HG02571 (cell line): Measurements from ENCODE around the gene SPECC1.
"Not testable (repeated sequence)": the region's sequence is repeated elsewhere in the genome, so short reads cannot be mapped to it uniquely, and the experiment has no call there.

ENCODE experiments used
- ATAC-seq: cut with Tn5 transposase; IDR thresholded peaks from one replicate; pipeline ENCODE4 v1.9.1; 2021; ENCODE audit warnings: mild to moderate bottlenecking, moderate library complexity; ENCODE audit not compliant: unreplicated experiment

SPECC1 gene

DNA sequence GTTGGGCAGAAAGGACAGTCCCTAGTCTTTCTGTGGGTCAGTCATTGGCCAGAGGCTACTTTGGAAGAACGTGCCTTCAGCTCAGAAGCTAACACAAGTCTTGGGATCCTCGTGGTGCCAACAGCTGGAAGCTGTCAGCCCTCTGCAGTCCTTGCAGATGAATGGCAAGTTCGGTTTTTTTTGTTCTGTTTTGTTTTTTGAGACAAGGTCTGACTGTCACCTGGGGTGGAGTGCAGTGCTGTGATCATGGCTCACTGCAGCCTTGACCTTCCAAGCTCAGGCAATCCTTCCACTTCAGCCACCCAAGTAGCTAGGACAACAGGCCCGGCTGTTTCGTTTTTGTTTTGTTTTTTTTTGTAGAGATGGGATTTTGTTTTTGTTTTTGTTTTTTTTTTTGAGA is 149.4 kb downstream of the SPECC1 start:
- no peak for ATAC-seq

DNA sequence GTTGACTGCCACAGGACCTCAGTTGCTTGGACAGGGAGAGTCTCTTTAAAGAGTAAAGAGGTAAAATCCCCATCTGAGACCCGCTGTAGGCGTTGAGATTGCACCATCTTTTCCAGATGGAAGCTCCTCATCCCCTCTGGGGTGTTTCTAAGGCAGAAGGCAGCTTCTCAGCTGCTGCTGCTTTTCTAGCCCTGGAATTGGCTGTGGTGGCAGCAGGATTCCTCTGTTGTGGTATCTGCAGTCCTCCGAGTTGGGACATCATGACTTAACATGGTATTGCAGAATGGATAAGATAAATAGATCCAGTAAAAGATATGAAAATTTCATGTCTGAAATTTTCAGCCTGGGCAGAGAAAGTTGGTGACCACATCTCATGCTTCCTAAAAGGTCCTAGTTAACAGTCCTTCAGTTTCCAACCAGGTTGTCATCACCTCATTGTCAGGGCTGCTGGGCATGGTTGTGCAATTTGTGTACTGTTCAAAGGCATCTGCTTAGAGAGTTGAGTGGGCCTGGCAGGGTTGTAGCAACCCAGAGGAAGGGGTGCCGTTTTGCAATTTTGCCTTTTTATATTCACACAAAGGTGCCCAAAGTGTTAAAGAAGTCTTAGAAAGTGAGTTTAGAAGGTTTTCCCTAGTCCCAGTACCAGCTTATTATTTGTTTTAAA is 150.4 kb downstream of the SPECC1 start:
- ATAC-seq, result no peak

- not testable (repeated sequence) for ATAC-seq
These were observed 156.4 kb downstream of the SPECC1 start for GRCh38 chr17:20165516-20165915.

GRCh38 chr17:20170085-20170484 is 160.9 kb downstream of the SPECC1 start:
- ATAC-seq, result no peak

GRCh38 chr17:20171741-20172365 is 162.7 kb downstream of the SPECC1 start:
- no peak for ATAC-seq

GRCh38 chr17:20172376-20172775 is 163.2 kb downstream of the SPECC1 start:
- ATAC-seq, result no peak

GRCh38 chr17:20173091-20173490 is 163.9 kb downstream of the SPECC1 start:
- no peak for ATAC-seq

DNA sequence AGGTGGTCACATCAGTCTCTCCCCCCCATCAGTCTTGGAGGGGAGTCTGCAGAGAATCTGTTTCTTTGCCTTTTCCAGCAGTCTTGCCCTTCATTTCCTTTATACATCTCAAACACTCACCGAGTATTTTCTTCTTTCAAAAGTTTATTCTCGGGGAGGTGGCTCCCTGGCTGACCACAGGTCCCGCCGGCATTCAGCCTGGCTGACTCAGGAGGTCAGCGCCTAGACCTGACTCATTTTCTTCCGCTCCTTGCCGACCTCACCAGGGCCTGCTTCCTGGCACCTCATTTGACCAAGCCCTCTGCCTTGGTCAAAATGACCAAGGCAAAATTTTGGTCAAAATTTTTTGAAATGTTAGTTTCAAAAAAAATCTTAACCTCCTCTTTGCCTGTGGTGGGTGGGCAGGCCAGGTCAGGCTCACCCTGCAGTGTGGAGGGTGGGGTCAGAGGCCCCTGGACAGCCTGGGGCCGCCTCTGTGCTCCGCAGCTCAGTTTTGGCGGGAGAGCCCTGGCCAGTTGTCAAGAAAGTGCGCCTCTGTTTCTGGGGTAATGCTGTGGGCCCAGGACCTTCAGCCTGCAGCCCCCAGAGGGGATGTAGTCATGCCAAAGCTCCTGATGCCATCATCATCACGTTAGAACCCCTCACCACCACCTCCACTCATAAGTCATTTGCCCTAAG is 165.6 kb downstream of the SPECC1 start:
- ATAC-seq, result no peak

DNA sequence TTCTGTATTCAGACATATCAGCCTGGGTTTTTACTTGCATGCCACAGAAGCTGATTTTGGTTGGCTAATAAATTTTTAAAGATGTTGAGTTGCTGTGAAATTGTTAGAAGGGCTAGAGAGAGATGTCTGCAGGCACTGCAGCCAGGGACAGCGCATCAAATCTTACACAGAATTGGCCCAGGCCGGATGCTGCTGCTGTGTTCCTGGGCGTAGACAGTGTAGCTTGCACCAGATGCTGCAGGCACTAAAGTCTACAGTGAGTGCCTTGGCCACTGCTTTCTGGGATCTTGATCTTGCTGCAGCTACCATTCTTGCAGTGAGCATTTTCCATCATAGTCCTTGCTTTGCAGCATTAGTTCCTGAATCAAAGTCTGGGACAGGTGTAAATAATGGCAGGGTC is 169.9 kb downstream of the SPECC1 start:
- ATAC-seq, result no peak

- no peak for ATAC-seq
These were observed 171.5 kb downstream of the SPECC1 start for GRCh38 chr17:20180661-20181060.

- no peak for ATAC-seq
These were observed 175.0 kb downstream of the SPECC1 start for GRCh38 chr17:20184181-20184580.

- no peak for ATAC-seq
These were observed 175.9 kb downstream of the SPECC1 start for GRCh38 chr17:20184977-20185619.

DNA sequence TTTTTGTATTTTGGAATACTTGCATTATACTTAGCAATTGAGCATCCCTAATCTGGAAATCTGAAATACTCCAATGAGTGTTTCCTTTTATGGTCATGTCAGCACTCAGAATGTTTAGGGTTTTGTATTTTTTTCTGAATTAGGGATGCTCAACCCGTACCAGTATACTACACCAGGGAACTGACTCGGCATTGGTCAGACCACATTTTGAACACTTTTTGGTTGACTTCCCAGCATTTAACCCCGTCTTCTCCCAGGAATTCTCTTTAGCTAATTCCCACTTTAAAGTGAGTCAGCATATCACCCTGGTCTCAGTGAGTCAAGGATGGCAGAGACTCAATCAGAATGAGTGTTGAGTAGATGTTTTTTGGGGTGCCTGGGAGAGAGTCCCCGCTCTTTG is 177.9 kb downstream of the SPECC1 start:
- no peak for ATAC-seq

GRCh38 chr17:20189302-20189701 is 180.1 kb downstream of the SPECC1 start:
- no peak for ATAC-seq

GRCh38 chr17:20189979-20190378 is 180.8 kb downstream of the SPECC1 start:
- ATAC-seq, result no peak

- no peak for ATAC-seq
These were observed 181.4 kb downstream of the SPECC1 start for GRCh38 chr17:20190605-20191004.

DNA sequence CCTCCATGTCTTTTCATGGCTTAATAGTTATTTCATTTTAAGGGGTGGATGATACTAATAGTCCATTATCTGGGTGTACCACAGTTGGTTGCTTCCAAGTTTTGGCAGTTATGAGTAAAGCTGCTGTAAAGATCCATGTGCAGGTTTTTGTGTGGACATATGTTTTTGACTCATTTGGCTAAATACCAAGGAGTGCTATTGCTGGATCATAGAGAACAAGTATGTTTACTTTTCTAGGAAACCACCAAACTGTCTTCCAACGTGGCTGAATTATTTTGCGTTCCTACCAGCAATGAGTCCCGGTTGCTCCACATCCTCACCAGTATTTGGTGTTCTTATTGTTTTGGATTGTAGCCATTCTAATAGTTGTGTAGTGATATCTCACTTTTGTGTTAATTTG is 181.9 kb downstream of the SPECC1 start:
- no peak for ATAC-seq

DNA sequence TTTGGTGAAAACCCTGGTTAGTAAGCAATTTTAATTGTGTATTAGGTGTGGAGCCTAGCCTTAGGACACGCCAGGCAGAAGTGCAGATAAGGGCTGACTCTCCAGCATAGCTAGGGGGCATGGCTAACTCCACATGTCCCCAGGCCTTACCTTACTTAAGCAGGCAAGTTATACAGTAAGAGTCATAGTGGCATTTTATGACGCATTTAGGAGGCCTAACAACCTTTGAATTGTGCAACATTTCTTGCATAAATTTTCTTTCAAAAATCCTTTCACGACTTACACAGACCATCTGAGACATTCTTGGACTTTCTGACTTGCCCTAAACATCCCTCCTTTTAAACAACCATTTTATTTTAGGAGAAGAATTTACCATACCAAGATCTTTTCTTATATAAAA is 187.1 kb downstream of the SPECC1 start:
- ATAC-seq, result not testable (repeated sequence)

DNA sequence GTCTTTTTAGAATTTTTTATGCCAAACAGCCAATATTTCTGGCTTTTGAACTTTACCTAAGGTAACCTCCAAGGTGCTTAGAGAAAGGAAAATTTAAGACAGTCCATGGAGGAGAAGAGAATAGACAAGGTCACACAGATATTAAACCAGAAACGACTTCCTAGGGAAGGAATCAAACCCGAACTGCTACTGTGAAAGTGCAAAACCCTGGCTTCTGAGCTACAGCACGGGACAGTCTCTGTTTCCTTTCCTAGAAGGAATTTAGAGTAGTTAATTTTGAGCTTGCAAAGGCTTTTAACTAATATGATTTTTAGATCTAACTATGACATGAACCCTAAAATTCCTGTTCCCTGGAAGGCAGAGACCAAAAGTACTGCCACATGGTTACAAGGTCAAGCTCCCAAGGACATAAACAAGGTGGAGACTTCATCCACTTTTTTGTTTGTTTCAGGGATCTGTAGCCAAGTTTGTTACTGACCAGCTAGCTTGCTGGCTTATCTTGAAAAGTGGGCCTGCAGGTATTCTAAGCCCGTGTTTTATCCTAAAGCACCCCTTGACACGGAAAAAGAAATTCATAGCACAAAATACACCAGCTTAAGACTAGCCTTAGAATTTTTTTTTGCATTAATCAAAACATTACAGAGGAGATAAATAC is 188.2 kb downstream of the SPECC1 start:
- ATAC-seq, result no peak

- ATAC-seq, result no peak
These were observed 191.0 kb downstream of the SPECC1 start for GRCh38 chr17:20200016-20200795.
